ENCODE data around the gene KMO.

DNA sequence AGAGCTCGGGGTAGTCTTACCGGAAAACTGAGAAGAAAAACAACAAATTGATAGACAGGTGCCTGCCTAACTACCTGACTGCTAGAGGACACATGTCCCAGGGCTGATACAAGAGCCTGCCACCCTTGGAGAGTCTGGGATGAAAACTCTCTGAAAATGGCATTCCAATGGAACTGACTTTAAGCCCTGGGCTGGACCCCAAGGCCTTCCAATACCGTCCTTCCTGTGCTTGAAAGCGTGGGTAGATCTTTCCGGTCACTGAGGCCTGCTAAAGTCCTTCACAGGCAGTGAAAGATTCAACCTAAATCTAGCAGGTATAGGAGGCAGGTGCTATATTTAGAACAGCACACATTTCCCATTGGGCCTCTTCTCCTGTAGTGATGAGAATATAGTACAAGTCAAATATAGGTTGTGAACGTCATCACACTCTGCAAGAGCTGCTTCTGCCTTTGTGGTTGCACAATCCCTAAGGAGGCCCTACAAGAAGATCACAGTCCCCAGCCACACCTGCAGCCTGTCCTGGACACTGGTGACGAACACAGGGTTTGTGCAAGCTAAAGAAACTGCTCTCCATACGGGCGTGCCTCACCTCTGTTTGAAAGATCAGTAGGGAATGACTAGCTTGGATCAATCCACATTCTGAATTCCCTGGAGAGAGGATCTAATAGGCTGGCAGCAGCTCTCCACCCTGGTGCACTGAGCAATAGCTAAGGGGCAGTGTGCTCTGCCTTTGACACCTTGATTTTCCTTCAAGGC, 108.9 kb downstream of the KMO start:
- TF ChIP-seq POLR2A (IDR thresholded peaks at IDR 0.05; ENCODE audit: low read depth, low read length) (no peak), POLR2AphosphoS5 (IDR thresholded peaks at IDR 0.05; ENCODE audit: low read depth, low read length) (no peak)

All from GM12892 (cell line).